Stimulated activated CD8-positive, alpha-beta memory T cell treated with anti-CD3 and anti-CD28 coated beads, Interleukin-2, amount 100 ng/mL, for 1 hour (primary cell): ENCODE measurements around the gene LCE1F.

Experiments used
- DNase-seq, 2 donors: peaks; one replicate each; pipeline ENCODE4 v3.0.0-alpha.2; 2020; ENCODE audit warnings: low read depth in 2 of 2

The LCE1F gene

GRCh38 chr1:152774875-152775274, at the start of gene LCE1F:
Gene LCE1F (plus strand): TSS chr1:152775140. CDS start chr1:152776372, 1,232 bp downstream.
- DNase-seq, result no peak

DNA sequence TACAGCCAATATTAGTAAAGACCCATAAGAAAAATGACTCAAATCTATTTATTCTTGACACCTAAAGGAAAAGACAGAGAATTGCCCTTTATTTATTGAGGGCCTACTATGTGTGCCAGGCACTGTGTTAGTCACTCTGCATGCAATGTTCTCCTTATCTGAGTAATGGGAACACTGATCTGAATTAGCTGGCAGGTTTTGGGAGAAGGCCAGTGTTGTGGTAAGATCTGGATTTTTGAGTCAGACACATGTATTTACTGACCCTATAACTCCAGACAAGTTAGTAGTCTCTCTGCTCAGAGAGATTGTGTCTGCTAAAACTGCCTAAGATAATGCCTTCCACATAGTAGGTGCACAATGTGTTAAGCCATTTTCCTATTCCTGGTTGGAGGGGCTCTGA, 49.7 kb upstream of the LCE1F start:
- no peak for DNase-seq

DNA sequence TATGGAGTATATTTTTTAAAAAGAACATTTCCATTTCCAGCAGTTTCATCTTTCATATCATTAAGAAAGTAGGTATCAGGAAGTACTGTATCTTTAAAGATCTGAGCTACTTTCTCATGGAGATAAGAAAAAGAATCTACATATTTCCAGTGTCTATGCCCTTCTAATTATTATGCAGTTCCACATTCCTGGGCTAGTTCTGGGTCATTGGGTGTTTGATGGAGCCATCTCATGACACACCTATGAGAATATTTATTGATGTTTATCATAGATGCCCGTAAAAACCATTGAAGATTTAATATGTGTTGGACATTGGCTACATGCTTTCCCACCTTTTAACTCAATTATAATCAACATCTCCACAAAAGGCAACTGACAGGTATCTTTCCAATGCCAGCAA, 46.0 kb upstream of the LCE1F start:
- no peak for DNase-seq

- no peak for DNase-seq
These were observed 39.3 kb upstream of the LCE1F start for GRCh38 chr1:152735648-152736047.

- DNase-seq, result no peak
These were observed 36.9 kb upstream of the LCE1F start for GRCh38 chr1:152737997-152738396.

DNA sequence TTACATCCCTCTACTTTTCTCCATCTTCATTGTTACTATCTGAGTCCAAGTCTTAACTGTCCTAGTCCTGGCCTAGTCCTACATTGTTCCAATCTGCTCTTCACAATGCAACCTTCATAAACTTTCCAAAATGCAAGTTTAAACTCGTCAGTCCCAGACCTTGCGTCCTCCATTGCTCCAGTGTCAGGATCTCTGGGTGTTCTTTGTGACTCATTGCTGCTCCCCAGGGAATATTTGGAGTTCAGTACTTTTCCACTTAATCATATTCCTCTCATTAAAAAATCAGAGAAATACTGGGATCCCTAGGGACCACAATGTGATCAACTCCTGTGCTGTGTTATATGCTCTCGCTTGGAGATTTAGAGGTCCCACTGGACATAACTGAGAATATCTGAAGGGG, 35.1 kb upstream of the LCE1F start:
- no peak for DNase-seq

GRCh38 chr1:152741656-152742055, 33.3 kb upstream of the LCE1F start:
- DNase-seq, result no peak

- no peak for DNase-seq
These were observed 31.4 kb upstream of the LCE1F start for GRCh38 chr1:152743371-152744145.

DNA sequence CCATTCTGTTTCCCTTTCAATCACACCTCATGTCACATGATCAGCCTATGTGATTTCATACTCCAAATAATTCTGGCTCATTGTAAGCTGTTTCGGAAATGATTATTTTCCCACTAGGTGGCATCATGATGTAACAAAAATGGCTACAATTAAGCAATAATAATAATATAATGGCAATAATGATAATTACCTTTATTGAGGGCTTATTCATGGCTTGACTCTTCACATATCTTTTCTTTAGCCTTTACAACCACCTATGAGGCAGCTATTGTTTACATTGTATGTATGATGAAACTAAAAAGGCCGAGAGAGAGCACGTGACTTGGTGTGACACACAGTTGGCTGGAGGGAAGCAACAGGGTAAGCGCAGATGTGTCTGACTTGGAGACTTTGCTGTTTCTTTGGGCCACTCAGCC, 29.6 kb upstream of the LCE1F start:
- DNase-seq, result no peak

- DNase-seq, result no peak
These were observed 29.0 kb upstream of the LCE1F start for GRCh38 chr1:152745765-152746444.

GRCh38 chr1:152747831-152748230, 27.1 kb upstream of the LCE1F start:
- DNase-seq, result no peak

DNA sequence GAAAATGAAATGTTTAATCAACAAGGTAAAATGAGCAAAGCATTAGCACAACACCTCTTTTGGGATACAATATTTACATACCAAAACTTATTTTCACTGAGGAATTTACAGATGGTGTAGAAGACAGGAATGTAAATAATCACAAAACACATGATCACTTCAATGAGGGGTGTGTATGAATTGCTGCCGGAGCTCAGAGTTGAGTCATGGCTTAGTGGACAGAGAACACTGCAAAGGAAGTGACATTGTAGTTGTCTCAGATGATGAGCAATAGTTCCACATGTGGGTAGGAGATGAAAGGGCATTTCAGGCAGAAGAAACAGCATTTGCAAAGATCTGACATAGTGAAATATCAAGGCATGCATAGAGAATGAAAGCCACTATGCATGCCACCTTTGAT, 22.7 kb upstream of the LCE1F start:
- no peak for DNase-seq

- no peak for DNase-seq
These were observed 21.4 kb upstream of the LCE1F start for GRCh38 chr1:152753586-152753985.

GRCh38 chr1:152756872-152757271, 18.1 kb upstream of the LCE1F start:
- DNase-seq, result no peak

DNA sequence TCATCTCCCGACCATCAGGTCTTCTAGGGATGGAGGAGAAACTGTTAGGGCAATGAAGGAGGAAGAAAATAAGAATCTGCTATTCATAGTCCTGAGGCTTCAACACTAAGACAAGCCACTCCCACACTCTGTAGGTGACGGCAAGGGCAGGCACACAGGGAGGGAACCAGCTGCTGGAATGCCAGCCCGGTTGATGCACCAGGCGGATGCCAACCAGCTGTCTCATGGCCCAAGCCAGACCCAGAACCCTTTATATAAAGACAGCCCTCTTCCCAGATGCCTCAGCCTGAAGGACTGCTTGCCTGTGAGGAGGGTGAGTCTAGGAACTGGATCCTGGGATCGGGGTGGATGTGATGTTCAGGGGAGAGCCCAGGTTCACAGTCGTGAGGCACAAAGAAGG, 17.2 kb upstream of the LCE1F start, which contains the start of gene KPRP:
Gene KPRP (plus strand): TSS at position 279 of the 400 bp plus-strand sequence. CDS start 1,564 bp downstream, outside the sequence.
- no peak for DNase-seq

GRCh38 chr1:152758636-152759035, 16.3 kb upstream of the LCE1F start:
- DNase-seq, result no peak

GRCh38 chr1:152759453-152760173, 15.3 kb upstream of the LCE1F start:
- no peak for DNase-seq

DNA sequence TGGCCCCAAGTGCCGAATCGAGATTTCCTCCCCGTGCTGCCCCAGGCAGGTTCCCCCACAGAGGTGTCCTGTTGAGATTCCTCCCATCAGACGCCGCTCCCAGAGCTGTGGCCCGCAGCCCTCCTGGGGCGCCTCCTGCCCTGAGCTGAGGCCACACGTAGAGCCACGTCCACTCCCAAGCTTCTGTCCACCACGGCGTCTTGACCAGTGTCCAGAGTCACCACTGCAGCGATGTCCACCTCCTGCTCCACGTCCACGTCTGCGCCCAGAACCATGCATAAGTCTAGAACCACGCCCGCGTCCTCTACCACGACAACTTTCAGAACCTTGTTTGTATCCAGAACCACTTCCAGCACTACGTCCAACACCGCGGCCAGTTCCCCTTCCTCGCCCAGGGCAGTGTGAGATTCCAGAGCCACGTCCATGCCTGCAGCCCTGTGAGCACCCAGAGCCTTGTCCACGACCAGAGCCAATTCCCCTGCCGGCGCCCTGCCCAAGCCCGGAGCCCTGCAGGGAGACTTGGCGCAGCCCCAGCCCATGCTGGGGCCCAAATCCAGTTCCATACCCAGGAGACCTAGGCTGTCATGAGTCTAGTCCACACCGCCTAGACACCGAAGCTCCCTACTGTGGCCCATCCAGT, 14.3 kb upstream of the LCE1F start:
- DNase-seq, result no peak

- no peak for DNase-seq
These were observed 13.2 kb upstream of the LCE1F start for GRCh38 chr1:152761609-152762213.

DNA sequence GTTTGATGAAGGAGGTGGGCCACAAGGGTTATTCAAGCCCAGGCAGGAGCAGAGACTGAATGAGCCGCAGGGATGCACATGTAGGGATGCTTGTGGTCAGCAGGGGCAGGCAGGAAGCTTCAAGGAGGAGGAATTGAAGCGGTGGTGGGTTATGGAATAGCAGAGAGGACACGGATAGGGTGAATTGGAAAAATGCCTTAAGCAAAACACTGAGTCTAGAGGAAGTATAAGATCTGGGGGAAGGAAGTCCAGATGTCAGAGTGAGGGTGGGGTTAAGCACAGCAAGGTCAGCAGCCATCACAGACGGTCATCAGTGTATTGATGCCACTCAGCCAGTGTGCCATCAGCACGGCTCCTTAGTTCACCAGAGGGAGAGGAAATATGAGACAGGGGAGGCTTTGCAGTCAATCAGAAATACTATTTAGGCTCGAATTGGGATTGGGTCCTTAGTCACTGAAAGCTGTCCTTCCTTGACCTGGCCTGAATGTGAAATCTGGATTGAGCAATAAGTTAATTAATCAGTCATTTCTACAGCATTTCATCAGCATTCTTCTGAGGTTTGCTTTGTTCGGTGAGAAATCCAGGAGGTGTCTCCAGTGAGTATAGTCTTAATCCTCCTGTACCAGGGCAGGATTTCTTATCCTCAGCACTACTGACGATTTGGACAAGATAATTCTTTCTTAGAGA, 6.0 kb upstream of the LCE1F start:
- DNase-seq, result no peak

DNA sequence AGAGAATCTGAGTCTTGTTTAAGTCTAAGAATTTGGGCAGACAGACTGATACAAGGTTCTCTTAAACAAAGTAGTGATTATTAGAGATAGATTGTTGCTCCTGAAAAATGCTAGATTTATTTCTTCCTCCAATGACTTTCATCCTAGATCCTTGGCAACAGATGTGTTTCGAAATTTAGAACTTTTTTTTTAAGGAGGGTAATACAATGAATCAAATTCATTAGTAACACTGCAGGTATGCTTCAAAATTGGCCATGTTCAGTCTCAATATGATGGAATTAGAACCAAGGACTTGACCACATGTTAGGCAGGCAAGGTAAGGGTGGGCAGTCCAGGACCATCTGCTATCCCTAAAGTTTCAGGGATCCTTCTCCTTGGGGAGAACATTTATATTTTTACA, 4.5 kb upstream of the LCE1F start:
- no peak for DNase-seq
